Measurements from ENCODE around the gene POLR1H. TPM values are rescaled to one million over a fixed set of nuclear protein-coding genes. Genes with fewer than 3 reads are reported as not detected.
A peak's percentile ranks its signal among the peaks of the same experiment; 100 is the strongest.
"Not testable (repeated sequence)": the region's sequence is repeated elsewhere in the genome, so short reads cannot be mapped to it uniquely, and the experiment has no call there.

POLR1H gene
- total RNA-seq, result 10 to 100 TPM; 39.8 to 59.5 TPM

DNA sequence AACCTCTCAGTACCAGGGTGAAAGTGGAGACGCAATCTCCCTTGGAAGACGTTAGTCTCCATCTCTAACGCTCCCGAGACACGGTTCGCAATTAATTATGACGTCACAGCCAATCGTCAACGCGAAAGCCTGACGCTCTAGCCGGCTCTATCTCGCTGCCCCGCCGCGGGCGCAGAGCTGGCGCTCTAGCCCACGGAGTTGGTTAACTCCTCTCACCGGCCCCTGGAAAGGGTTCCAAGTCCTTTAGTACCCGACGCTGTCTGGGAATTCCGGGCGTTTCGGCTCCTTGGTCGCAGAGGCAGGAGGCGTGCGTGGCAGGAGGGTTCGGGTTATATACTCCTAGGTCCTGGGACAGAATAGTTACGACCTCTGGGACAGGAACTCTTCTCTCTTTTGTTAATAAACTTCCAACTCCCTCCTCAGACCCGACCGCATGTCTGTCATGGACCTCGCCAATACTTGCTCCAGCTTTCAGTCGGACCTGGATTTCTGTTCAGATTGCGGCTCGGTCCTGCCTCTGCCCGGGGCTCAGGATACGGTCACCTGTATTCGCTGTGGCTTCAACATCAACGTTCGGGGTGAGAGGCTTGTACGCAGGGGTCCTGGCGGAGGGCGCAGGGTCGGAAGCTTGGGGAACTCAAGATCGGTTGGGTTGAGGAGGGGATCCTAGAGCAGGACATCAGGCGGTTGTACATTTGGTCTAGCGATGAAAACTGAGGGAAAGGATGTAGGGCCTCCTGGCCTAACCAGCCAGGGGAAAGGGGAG, at the start of gene POLR1H:
TSS of gene POLR1H (plus strand) at position 174 of the 766 bp plus-strand sequence. CDS start at position 434, 260 bp downstream.
- peak; percentile 91 for ATAC-seq (replicated peaks)
- Mint-ChIP-seq H3K27me3 (no peaks in the 10 kb centered on the region), H3K36me3 (ENCODE audit: low read depth) (peaks cover 63% of the 10 kb centered on the region), H3K27ac (peak within 1 kb of the TSS; percentile 95), H3K9me3 (no peaks in the 10 kb centered on the region), H3K4me1 (peaks cover 10% of the 10 kb centered on the region), H3K4me3 (peak within 1 kb of the TSS; percentile 96)

DNA sequence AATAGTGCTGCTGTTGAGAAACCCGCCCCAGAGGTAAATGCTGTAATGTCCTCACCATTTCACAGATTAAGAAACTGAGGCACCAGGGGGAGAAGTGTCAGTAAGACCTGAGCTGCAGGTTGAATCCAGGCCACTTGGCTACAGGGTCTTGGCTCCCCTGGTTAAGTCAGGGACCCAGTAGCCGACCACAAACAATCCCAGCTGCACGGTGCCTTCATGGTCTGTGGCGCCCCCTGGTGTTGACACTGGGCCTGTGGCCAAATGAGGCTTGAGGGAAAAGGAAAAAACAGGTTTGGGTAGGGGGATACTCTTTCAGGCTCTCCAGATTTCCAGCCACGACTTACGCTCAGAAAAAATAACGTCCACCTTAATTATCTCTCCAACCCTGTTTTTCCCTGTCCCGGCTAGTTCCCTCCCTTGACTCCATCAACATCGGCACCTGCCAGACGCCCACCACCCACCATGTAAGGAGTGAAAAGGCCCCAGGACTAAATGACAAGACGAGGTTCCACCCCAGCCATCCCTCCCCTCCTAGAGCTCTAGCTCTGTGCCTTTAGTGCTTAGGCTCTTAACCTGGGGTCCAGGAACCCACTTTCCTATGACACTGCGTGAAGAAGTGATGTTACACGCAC, 47.7 kb upstream of the POLR1H start:
- Mint-ChIP-seq H3K27ac (no peak overlapping the region), H3K27me3 (no peaks in the 10 kb centered on the region), H3K36me3 (ENCODE audit: low read depth) (peaks cover 26% of the 10 kb centered on the region), H3K9me3 (no peaks in the 10 kb centered on the region), H3K4me3 (no peak overlapping the region), H3K4me1 (no peaks in the 10 kb centered on the region)
- ATAC-seq (replicated peaks), result peak; percentile 67

GRCh38 chr6:30019819-30020218, 41.2 kb upstream of the POLR1H start:
- no peak overlapping the region for H3K27ac Mint-ChIP-seq
- no peak for ATAC-seq (replicated peaks)
- no peaks in the 10 kb centered on the region for H3K4me1 Mint-ChIP-seq
- no peak overlapping the region for H3K4me3 Mint-ChIP-seq
- H3K9me3 Mint-ChIP-seq, result no peaks in the 10 kb centered on the region
- H3K36me3 Mint-ChIP-seq (ENCODE audit: low read depth), result no peaks in the 10 kb centered on the region
- no peaks in the 10 kb centered on the region for H3K27me3 Mint-ChIP-seq

DNA sequence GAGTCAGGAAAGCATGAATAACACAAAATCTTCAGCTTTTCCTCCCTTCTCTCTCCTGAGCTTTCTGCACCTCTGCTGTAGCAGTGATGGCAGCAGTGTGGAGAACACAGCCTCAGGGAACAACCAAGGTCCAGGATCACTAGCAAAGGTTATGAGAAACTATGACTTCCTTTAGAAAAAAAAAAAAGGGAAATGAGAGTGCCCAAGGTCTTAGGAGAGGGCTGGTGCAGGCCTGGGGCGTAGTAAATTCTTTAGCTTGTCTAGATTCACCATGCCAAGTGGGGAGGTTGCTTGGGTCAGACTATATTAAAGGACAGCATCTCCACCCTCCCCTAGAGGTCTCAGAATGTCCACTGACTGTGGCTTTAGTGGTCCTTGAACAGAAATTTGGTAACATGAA, 40.4 kb upstream of the POLR1H start:
- no peaks in the 10 kb centered on the region for H3K27me3 Mint-ChIP-seq
- ATAC-seq (replicated peaks), result no peak
- H3K4me3 Mint-ChIP-seq, result no peak overlapping the region

GRCh38 chr6:30022189-30022588, 38.9 kb upstream of the POLR1H start:
- no peak overlapping the region for H3K27ac Mint-ChIP-seq
- no peaks in the 10 kb centered on the region for H3K36me3 Mint-ChIP-seq (ENCODE audit: low read depth)
- no peak for ATAC-seq (replicated peaks)
- H3K4me1 Mint-ChIP-seq, result no peaks in the 10 kb centered on the region
- H3K27me3 Mint-ChIP-seq, result no peaks in the 10 kb centered on the region
- no peak overlapping the region for H3K4me3 Mint-ChIP-seq
- H3K9me3 Mint-ChIP-seq, result no peaks in the 10 kb centered on the region

More for the DNA sequence above, 40.4 kb upstream of the POLR1H start:
- H3K4me1 Mint-ChIP-seq, result no peaks in the 10 kb centered on the region
- no peaks in the 10 kb centered on the region for H3K9me3 Mint-ChIP-seq
- peak overlapping the region; percentile 35 for H3K27ac Mint-ChIP-seq
- no peaks in the 10 kb centered on the region for H3K36me3 Mint-ChIP-seq (ENCODE audit: low read depth)

GRCh38 chr6:30022712-30023111, 38.4 kb upstream of the POLR1H start:
- not testable (repeated sequence) for H3K9me3 Mint-ChIP-seq; H3K4me1 Mint-ChIP-seq; H3K4me3 Mint-ChIP-seq; H3K27me3 Mint-ChIP-seq; ATAC-seq (replicated peaks); H3K27ac Mint-ChIP-seq; H3K36me3 Mint-ChIP-seq (ENCODE audit: low read depth)

DNA sequence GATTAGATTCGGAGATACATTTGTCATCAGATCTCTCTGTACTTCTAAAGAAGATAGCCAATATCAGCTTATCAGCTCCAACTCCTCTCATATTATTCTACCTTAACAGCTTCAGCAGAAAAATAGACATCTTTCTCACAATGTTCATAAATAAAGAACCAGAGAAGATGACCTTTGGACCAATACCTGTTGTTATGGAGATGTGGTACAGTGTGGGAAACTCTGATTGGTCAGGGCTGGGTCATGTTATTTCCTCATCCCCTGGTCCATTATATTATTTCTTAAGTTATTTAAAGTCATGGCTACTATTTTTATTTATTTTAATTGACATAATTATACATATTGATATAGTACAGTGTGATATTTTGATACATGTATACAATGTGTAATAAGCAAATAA, 35.9 kb upstream of the POLR1H start:
- Mint-ChIP-seq H3K4me3 (no peak overlapping the region), H3K9me3 (no peaks in the 10 kb centered on the region), H3K27ac (no peak overlapping the region), H3K36me3 (ENCODE audit: low read depth) (no peaks in the 10 kb centered on the region), H3K27me3 (no peaks in the 10 kb centered on the region), H3K4me1 (no peaks in the 10 kb centered on the region)
- no peak for ATAC-seq (replicated peaks)

- Mint-ChIP-seq H3K4me1 (no peaks in the 10 kb centered on the region), H3K4me3 (no peak overlapping the region), H3K27ac (no peak overlapping the region), H3K9me3 (no peaks in the 10 kb centered on the region), H3K27me3 (no peaks in the 10 kb centered on the region), H3K36me3 (ENCODE audit: low read depth) (peaks cover 8% of the 10 kb centered on the region)
- no peak for ATAC-seq (replicated peaks)
Observed at GRCh38 chr6:30029588-30029987, 31.5 kb upstream of the POLR1H start.

DNA sequence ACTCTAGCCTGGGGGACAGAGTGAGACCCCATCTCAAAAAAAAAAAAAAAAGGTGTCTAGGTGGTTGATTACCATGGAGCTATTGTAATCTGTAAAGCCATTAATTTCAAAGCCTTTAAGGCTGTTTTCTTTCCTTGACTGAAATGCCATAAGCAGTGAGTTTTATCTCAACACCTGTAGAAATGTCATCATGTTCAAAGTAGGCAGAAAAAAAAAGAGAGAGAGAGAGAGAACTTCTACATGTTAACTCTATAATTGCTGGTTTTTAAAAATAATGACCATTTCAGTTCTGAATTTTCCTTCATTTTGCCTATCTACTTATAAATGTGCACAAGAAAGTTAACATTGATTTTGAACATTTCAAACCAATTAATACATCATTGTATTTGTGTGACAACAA, 29.7 kb upstream of the POLR1H start:
- H3K4me1 Mint-ChIP-seq, result no peaks in the 10 kb centered on the region
- H3K36me3 Mint-ChIP-seq (ENCODE audit: low read depth), result peaks cover 8% of the 10 kb centered on the region
- no peaks in the 10 kb centered on the region for H3K27me3 Mint-ChIP-seq
- no peaks in the 10 kb centered on the region for H3K9me3 Mint-ChIP-seq
- no peak for ATAC-seq (replicated peaks)
- H3K4me3 Mint-ChIP-seq, result no peak overlapping the region
- no peak overlapping the region for H3K27ac Mint-ChIP-seq

- not testable (repeated sequence) for H3K4me3 Mint-ChIP-seq; H3K36me3 Mint-ChIP-seq (ENCODE audit: low read depth); H3K4me1 Mint-ChIP-seq; H3K27ac Mint-ChIP-seq; ATAC-seq (replicated peaks); H3K27me3 Mint-ChIP-seq; H3K9me3 Mint-ChIP-seq
Observed at GRCh38 chr6:30033440-30033839, 27.6 kb upstream of the POLR1H start.

GRCh38 chr6:30035784-30036183, 25.3 kb upstream of the POLR1H start:
- H3K9me3 Mint-ChIP-seq, result no peaks in the 10 kb centered on the region
- H3K4me3 Mint-ChIP-seq, result no peak overlapping the region
- ATAC-seq (replicated peaks), result no peak
- no peak overlapping the region for H3K27ac Mint-ChIP-seq
- H3K4me1 Mint-ChIP-seq, result peaks cover 6% of the 10 kb centered on the region
- no peaks in the 10 kb centered on the region for H3K27me3 Mint-ChIP-seq
- H3K36me3 Mint-ChIP-seq (ENCODE audit: low read depth), result peaks cover 8% of the 10 kb centered on the region

- H3K27ac Mint-ChIP-seq, result peak overlapping the region; percentile 11
- peaks cover 7% of the 10 kb centered on the region for H3K4me1 Mint-ChIP-seq
- H3K9me3 Mint-ChIP-seq, result no peaks in the 10 kb centered on the region
- no peak overlapping the region for H3K4me3 Mint-ChIP-seq
- H3K27me3 Mint-ChIP-seq, result no peaks in the 10 kb centered on the region
- ATAC-seq (replicated peaks), result peak; percentile 48
- H3K36me3 Mint-ChIP-seq (ENCODE audit: low read depth), result peaks cover 8% of the 10 kb centered on the region
Observed at GRCh38 chr6:30037182-30037788, 23.8 kb upstream of the POLR1H start.

DNA sequence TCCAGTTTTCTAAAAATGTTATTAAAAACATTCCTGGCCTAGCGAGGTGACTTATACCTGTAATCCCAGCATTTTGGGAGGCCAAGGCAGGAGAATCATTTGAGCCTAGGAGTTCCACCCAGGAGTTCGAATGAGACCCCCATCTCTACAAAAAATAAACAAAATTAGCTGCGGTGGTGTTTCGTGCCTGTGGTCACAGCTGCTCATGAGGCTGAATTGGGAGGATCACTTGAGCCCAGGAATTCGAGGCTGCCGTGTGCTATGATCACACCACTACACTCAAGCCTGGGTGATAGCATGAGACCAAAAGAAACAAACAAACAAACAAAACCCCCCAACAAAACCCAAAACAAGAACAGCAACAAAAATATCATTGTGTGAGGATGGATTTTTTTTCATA, 19.8 kb upstream of the POLR1H start:
- Mint-ChIP-seq H3K36me3 (ENCODE audit: low read depth) (no peaks in the 10 kb centered on the region), H3K9me3 (no peaks in the 10 kb centered on the region), H3K4me3 (no peak overlapping the region), H3K4me1 (peaks cover 17% of the 10 kb centered on the region), H3K27ac (no peak overlapping the region), H3K27me3 (no peaks in the 10 kb centered on the region)
- no peak for ATAC-seq (replicated peaks)

- Mint-ChIP-seq H3K4me3 (no peak overlapping the region), H3K36me3 (ENCODE audit: low read depth) (no peaks in the 10 kb centered on the region), H3K27me3 (no peaks in the 10 kb centered on the region), H3K4me1 (peaks cover 17% of the 10 kb centered on the region), H3K27ac (peak overlapping the region; percentile 72), H3K9me3 (no peaks in the 10 kb centered on the region)
- ATAC-seq (replicated peaks), result no peak
Observed at GRCh38 chr6:30041821-30042220, 19.2 kb upstream of the POLR1H start.

DNA sequence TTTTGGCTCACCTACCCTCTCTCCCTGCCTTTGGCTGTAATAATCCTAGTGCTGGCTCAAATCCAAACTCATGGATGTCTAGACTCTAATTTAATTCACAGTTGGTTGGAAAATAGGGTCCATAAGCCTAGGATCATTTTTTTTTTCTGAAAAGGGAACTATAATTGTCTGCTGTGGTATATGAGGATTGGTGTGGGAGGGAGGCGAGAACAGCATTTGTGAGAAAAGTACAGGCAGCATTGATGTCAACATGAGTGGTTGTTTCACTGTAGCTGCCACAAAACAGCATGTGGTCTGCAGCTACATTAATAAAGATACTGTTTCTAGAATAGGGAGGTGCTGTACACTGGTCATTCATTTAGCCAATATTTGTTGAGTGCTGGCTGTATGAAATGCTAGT, 18.6 kb upstream of the POLR1H start:
- ATAC-seq (replicated peaks), result peak; percentile 52
- H3K27me3 Mint-ChIP-seq, result no peaks in the 10 kb centered on the region
- no peaks in the 10 kb centered on the region for H3K36me3 Mint-ChIP-seq (ENCODE audit: low read depth)
- no peak overlapping the region for H3K4me3 Mint-ChIP-seq
- no peaks in the 10 kb centered on the region for H3K9me3 Mint-ChIP-seq
- peaks cover 15% of the 10 kb centered on the region for H3K4me1 Mint-ChIP-seq
- H3K27ac Mint-ChIP-seq, result peak overlapping the region; percentile 72

Measured in activated T-helper 17 cell treated with anti-CD3 and anti-CD28 coated beads, Interleukin-2, amount 50 U/mL, for 72 hours (primary cell).